Activated naive CD8-positive, alpha-beta T cell treated with anti-CD3 and anti-CD28 coated beads for 36 hours (primary cell): ENCODE measurements around the gene PTPRN2. TPM values are rescaled to one million over a fixed set of nuclear protein-coding genes. Genes with fewer than 3 reads are reported as not detected.
"Not testable (repeated sequence)": the region's sequence is repeated elsewhere in the genome, so short reads cannot be mapped to it uniquely, and the experiment has no call there.

Experiments used
- DNase-seq: peaks from one replicate; pipeline ENCODE4 v3.0.0; 2021
- H3K27ac Mint-ChIP-seq: one replicate; pipeline ENCODE4 v1.8.0; 2022; ENCODE audit warnings: mild to moderate bottlenecking, moderate library complexity, mixed read lengths
- H3K27me3 Mint-ChIP-seq: one replicate; pipeline ENCODE4 v1.8.0; 2022; ENCODE audit warnings: mild to moderate bottlenecking, mixed read lengths
- H3K36me3 Mint-ChIP-seq: one replicate; pipeline ENCODE4 v1.8.0; 2021; ENCODE audit warnings: mild to moderate bottlenecking, mixed read lengths
- H3K4me1 Mint-ChIP-seq: one replicate; pipeline ENCODE4 v1.8.0; 2021; ENCODE audit warnings: mixed read lengths
- H3K4me3 Mint-ChIP-seq: one replicate; pipeline ENCODE4 v1.8.0; 2022; ENCODE audit warnings: mild to moderate bottlenecking, moderate library complexity, mixed read lengths
- H3K9me3 Mint-ChIP-seq: one replicate; pipeline ENCODE4 v1.8.0; 2022; ENCODE audit warnings: mixed read lengths
- total RNA-seq, 2 experiments: library from RNA; stranded (reverse); gene quantifications; one replicate each; pipeline ENCODE4 v1.2.3, GENCODE V29; 2021

Gene PTPRN2
- total RNA-seq, 2 experiments from 2014 or later = 0.72 to 0.74 TPM

DNA sequence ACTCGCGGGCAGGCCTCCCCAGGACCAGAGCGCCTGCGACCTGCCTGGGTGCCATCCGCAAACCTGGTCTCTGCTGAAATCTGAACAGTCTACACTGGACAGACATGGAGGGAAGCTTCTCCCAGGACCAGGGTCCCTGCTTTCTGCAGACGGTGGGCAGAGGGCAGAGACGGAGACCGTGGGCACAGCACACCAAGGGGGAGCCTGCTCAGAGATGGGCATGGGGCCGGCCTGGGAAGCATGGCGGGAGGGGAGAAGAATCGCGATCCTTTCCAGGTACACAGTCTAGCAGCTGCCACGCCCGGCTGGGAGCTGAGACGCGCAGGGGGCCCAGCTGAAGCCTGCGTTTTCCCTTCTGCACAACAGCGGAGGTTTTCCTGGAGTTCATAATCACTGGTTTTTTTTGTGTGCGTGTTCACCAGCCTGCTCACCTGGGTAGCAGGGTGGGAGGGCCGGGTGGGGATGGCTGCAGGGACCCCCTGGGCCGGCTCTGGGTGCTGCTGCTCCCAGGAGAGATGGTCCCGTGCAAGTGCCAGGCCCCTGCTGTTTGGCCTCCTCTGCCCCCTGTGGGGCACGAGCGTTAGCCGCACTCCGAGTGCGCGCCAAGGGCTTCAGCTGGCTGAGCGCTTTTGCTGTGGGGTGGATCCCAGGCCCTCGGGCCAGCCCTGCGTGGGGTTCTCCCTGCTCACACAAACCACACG, 802.0 kb downstream of the PTPRN2 start:
- Mint-ChIP-seq H3K36me3 (no peaks in the 10 kb centered on the region), H3K4me3 (no peak overlapping the region), H3K27me3 (no peaks in the 10 kb centered on the region), H3K9me3 (no peaks in the 10 kb centered on the region), H3K4me1 (no peaks in the 10 kb centered on the region), H3K27ac (no peak overlapping the region)
- DNase-seq = no peak

DNA sequence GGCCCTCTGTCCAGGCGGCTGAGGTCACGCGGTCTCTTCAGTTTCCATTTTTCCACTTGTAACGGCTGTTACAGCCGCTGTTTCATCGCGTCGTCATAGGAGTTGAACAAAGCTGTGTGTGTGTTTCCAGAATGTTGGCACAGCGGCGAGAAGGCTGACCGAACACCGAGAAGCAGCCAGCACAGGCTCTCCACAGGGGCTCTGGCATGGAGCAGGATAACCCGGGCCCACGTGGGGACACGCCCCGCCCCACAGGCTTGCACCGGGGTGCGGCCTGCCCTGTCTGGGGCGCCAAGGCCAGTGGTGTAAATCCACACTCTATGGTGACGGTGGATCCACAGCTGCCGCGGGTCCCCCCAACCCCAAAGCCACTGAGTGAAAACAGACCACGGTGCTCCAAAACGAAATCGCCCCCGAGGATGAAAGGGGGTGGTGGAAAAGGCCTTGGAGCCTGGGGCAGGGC, 802.6 kb downstream of the PTPRN2 start:
- Mint-ChIP-seq H3K4me1 (no peaks in the 10 kb centered on the region), H3K36me3 (no peaks in the 10 kb centered on the region), H3K9me3 (no peaks in the 10 kb centered on the region), H3K27ac (no peak overlapping the region), H3K27me3 (peaks cover under 1% of the 10 kb centered on the region), H3K4me3 (no peak overlapping the region)
- no peak for DNase-seq

DNA sequence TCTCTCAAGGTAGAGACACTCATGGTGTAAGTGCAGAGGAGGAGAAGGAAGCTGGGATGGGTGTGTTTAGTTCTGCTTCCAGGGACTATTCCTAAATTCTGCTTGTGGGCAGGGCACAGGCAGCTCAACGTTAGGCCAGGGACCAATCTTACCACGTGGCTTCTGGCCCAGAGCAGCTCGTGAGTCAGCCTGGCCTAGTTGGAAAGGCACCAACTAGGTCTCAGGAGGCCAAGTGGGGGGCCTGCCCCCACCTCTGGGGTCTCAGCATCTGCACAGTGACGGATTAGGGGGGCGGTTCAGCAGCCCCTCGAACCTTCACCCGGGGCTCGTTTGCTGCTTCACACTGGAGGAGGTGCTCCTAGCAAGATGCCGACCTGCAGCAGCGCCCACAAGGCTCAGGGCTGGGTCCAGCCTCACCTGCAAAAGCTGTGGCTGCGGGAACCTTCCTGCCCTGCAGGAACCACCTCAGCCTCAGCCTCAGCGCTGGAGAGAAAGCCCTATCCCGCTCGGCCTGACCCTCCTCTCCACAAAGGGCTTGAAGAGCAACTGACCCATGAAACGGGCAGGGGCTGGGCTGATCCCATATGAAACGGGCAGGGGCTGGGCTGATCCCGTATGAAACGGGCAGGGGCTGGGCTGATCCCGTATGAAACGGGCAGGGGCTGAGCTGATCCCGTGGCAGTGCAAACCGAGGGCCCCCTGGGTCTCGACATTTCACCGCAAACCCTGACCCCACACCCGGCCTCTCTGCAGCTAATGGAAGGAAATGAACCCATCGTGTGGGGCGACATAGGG, 803.4 kb downstream of the PTPRN2 start:
- H3K36me3 Mint-ChIP-seq = no peaks in the 10 kb centered on the region
- no peaks in the 10 kb centered on the region for H3K4me1 Mint-ChIP-seq
- H3K4me3 Mint-ChIP-seq = no peak overlapping the region
- H3K9me3 Mint-ChIP-seq = no peaks in the 10 kb centered on the region
- DNase-seq = no peak
- no peak overlapping the region for H3K27ac Mint-ChIP-seq
- H3K27me3 Mint-ChIP-seq = peaks cover 5% of the 10 kb centered on the region

DNA sequence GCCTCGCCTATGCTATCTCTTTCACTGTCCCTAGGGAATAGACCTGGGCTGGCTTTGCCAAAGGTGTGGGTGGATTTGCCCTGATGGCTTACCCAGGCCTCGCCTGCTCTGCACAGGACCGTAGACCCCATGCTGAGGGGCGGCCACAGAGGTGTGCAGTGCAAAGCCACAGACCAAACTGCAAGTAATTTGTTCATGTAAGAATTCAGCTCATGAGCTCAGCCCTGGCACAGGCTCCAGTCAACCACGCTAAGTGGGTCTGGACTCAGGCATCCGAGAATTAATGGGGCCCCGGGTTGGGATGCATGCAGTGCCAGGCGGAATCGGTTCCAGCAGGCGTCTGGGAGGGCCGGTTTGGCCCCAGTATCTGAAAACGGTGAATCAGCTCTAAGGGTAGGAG, 805.6 kb downstream of the PTPRN2 start:
- Mint-ChIP-seq H3K27ac (no peak overlapping the region), H3K27me3 (peaks cover 14% of the 10 kb centered on the region), H3K36me3 (no peaks in the 10 kb centered on the region), H3K9me3 (no peaks in the 10 kb centered on the region), H3K4me1 (no peaks in the 10 kb centered on the region), H3K4me3 (no peak overlapping the region)
- no peak for DNase-seq

DNA sequence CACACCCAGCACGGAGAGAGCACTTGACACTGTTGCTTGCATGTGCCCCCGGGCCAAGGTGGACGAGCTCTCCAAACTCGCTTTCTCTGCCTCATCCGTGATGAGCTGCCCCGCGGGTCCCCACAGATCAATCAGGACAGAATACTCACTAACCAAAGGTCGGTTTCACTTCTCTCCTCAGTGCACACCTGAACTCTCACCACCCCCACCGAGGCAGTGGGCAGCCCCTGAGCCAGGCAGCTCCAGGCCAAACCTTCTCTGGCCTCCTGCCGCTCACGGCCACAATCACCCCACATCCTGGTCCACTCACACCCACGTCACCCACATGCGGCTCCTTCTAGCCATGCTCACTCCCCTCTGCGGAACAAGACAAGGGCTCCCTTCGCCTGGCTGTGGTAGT, 806.9 kb downstream of the PTPRN2 start:
- Mint-ChIP-seq H3K4me3 (no peak overlapping the region), H3K27ac (no peak overlapping the region), H3K9me3 (no peaks in the 10 kb centered on the region), H3K27me3 (peaks cover 19% of the 10 kb centered on the region), H3K36me3 (no peaks in the 10 kb centered on the region), H3K4me1 (no peaks in the 10 kb centered on the region)
- no peak for DNase-seq

DNA sequence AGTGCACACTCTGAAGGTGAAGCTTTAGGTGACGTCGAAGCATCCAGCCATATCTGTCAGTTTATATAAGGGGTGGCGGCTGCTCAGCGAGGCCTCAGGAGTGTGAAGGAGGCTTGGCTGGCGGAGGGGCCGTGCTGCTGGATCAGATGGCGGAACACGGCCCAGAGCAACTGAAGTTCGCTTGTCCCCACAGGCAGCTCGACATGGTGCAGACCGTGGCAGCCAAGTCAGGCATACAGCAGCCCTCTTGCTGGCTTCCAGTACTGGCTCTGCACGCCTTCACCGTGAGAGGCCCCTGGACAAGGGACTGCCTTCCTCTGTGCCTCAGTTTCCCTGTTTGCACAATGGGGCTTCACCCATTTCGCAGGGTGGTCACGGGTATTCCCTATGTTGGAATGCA, 807.3 kb downstream of the PTPRN2 start:
- Mint-ChIP-seq H3K27me3 (peaks cover 19% of the 10 kb centered on the region), H3K27ac (no peak overlapping the region), H3K4me3 (no peak overlapping the region), H3K36me3 (no peaks in the 10 kb centered on the region), H3K9me3 (no peaks in the 10 kb centered on the region), H3K4me1 (no peaks in the 10 kb centered on the region)
- DNase-seq = no peak

DNA sequence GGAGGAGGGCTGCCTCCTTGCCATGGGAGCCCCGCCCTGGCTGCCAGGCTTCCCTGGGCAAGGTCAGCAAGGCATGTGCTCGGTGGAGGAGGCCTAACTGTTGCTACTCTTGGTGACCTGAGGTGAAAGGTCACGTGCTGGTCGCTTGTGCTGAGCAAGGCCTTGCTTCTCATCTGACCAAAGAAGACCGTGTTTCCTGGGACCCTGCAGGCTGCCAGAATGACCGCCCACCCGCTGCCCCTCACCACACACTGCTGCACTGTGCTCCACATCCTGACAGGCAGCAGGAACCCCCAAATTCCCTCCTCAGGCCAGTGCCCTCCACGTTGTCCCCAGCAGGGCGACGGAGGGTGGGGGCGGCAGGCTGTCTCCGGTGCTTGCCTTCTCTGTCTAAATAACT, 808.4 kb downstream of the PTPRN2 start:
- no peaks in the 10 kb centered on the region for H3K9me3 Mint-ChIP-seq
- DNase-seq = no peak
- no peak overlapping the region for H3K4me3 Mint-ChIP-seq
- no peaks in the 10 kb centered on the region for H3K36me3 Mint-ChIP-seq
- peaks cover 19% of the 10 kb centered on the region for H3K27me3 Mint-ChIP-seq
- H3K27ac Mint-ChIP-seq = no peak overlapping the region
- H3K4me1 Mint-ChIP-seq = no peaks in the 10 kb centered on the region

DNA sequence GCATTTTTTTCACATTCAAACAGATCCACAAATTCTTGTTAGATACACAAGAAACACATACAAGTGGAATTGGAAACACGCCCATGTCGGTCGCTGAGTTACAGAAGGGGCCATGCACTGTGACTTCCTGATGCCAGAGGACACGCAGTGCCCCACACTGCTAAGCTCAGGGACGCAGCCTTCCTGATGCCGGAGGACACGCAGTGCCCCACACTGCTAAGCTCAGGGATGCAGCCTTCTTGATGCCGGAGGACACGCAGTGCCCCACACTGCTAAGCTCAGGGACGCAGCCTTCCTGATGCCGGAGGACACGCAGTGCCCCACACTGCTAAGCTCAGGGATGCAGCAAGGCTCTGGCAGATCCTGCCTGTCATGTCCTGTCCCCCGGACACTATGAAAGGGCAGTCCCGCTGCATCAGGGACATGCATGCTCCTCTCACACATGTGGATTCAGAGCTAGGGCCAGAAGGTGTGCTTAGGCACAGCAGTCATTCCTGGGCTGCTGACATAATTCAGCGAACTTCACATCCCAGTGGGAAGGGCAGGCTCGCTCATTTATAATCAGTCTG, 810.3 kb downstream of the PTPRN2 start:
- H3K27me3 Mint-ChIP-seq = peaks cover 19% of the 10 kb centered on the region
- not testable (repeated sequence) for H3K4me1 Mint-ChIP-seq

DNA sequence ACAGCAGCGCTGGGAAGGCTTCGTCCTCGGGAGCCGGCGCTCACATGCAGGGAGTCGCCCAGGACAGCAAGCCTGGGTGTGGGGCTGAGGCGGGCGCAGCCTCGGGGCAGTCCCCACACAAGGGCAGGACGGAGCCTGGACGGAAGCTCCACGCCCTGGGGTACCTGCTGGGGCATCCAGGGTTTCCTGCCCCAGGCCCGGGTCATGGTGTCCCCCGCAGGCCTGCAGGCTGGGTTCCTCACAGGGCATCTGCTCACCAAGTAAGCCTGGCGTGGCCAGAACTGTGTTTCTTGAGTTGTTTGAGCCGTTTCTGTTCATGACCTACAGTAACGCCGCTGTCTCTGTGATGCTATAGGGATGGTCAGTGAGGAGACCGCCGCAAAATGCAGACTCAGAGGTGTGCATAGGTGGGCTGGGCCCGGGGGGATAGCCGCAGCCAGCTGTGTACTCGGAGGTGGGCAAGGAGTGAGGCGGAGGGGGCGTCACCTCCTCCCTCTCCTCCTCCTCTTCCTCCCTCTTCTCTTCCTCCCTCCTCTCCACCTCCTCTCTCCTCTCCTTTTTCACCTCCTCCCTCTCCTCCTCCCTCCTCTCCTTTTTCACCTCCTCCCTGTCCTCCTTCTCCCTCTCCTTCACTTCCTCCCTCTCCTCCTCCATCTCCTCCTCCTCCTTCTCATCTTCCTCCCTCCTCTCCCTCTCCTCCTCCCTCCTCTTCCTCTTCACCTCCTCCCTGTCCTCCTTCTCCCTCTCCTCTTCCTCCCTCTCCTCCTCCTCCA, 811.9 kb downstream of the PTPRN2 start:
- Mint-ChIP-seq H3K9me3 (no peaks in the 10 kb centered on the region), H3K27ac (no peak overlapping the region), H3K36me3 (peaks cover 2% of the 10 kb centered on the region), H3K27me3 (peaks cover 27% of the 10 kb centered on the region), H3K4me1 (no peaks in the 10 kb centered on the region), H3K4me3 (no peak overlapping the region)
- DNase-seq = no peak

More for the DNA sequence above, 810.3 kb downstream of the PTPRN2 start:
- H3K4me3 Mint-ChIP-seq, DNase-seq, H3K36me3 Mint-ChIP-seq, H3K27ac Mint-ChIP-seq, H3K9me3 Mint-ChIP-seq: not testable (repeated sequence)

DNA sequence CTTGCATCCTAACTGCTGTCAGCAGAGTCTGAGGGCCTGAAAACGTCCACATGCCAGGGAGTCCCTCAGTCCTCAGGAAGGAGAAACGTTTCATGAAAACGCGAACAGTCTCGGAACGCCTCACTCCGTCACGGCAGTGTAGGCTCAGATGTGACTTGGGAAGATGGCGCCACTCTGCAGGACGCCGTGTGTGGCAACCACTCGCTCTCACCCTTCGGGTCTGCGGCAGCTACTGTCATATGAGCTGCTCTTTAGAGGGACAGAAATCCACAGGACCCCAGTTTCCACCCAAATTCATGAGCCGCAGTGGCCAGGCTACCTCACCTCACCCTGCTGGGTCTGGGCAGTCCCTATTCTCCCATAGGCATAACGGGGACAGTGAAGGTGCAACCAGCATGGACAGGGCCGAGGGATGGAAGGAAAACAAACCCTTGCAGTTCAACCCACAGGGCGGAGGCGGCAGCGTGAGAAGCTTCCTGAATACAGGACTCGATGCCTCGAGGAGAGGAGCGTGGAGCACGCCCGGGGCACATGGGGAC, 812.5 kb downstream of the PTPRN2 start:
- H3K9me3 Mint-ChIP-seq = no peaks in the 10 kb centered on the region
- H3K4me3 Mint-ChIP-seq = no peak overlapping the region
- no peak for DNase-seq
- H3K4me1 Mint-ChIP-seq = no peaks in the 10 kb centered on the region
- H3K27ac Mint-ChIP-seq = no peak overlapping the region
- peaks cover 27% of the 10 kb centered on the region for H3K27me3 Mint-ChIP-seq
- peaks cover 2% of the 10 kb centered on the region for H3K36me3 Mint-ChIP-seq

DNA sequence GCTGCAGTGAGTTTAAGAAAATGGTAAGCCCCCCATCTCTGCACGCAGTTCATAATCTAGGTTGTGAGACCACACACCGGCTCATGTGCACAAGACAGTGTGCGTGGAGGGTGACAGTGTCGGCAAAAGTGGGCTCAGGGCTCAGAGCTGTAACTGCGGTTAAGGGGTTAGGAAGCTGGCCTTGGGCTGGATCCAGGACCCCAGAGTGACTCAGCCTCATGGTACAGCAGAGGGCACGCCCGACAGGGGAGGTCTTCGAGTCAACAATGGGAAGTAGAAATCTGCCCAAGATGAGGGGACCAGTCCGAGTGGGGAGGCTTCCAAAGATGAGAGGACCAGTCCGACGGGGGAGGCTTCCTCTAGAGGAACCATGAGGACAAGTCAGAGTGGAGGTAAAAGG, 813.1 kb downstream of the PTPRN2 start:
- H3K4me3 Mint-ChIP-seq = no peak overlapping the region
- no peaks in the 10 kb centered on the region for H3K9me3 Mint-ChIP-seq
- no peaks in the 10 kb centered on the region for H3K4me1 Mint-ChIP-seq
- no peak for DNase-seq
- H3K36me3 Mint-ChIP-seq = peaks cover 2% of the 10 kb centered on the region
- peaks cover 22% of the 10 kb centered on the region for H3K27me3 Mint-ChIP-seq
- no peak overlapping the region for H3K27ac Mint-ChIP-seq

DNA sequence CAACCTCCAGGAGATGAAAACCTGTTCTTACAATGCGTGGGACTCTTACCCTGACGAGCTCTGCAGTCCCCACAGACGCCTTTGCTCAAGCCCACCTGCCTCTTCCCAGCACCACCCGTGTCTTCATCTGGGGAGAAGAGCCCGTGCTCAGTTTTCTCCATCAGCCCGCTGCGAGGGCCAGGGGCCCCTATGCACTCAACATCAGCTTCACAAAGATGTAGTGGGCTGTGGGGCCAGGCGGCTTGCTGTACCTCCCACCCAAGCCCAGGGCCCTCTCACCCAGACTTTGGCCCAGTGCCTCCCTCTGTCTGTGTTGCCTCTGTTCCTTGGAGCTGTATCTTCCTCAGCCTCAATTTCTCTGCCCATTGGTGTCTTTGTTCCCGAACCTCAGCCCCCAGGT, 814.3 kb downstream of the PTPRN2 start:
- Mint-ChIP-seq H3K4me3 (no peak overlapping the region), H3K36me3 (peaks cover 2% of the 10 kb centered on the region), H3K9me3 (no peaks in the 10 kb centered on the region), H3K27ac (no peak overlapping the region), H3K27me3 (peaks cover 22% of the 10 kb centered on the region), H3K4me1 (no peaks in the 10 kb centered on the region)
- DNase-seq = no peak

DNA sequence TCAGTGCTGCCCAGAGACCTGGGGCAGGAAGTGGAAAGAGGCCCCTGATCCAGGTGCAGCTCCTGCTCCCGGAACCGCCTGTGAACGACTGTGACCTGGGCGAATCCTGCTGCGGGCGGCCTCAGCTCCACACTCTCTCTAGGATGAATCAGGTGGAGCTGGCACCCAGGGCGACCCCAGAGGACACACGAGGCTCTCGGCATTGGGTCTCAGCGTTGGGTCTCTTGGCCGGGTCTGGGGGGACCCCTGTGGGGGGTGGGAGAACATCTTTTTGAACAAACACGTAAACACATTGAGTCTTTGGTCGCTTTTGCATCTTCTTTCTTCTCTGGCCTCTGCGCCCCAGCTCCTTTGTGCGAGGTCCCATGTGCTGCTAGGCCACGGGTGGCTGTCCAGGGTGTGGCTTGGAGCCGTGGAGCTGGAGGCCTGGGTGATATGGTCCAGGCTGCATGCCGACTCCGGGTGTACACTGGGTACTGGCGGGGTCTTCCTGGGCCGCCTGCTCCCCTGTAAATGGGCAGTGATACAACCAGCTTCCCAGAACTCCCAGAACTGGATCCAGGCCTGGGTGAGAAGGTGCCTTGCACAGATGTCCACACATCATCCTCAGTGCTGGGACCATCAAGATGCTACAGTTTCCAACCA, 815.0 kb downstream of the PTPRN2 start:
- Mint-ChIP-seq H3K4me3 (no peak overlapping the region), H3K9me3 (no peaks in the 10 kb centered on the region), H3K27ac (no peak overlapping the region), H3K4me1 (no peaks in the 10 kb centered on the region), H3K36me3 (peaks cover 2% of the 10 kb centered on the region), H3K27me3 (peaks cover 17% of the 10 kb centered on the region)
- no peak for DNase-seq

DNA sequence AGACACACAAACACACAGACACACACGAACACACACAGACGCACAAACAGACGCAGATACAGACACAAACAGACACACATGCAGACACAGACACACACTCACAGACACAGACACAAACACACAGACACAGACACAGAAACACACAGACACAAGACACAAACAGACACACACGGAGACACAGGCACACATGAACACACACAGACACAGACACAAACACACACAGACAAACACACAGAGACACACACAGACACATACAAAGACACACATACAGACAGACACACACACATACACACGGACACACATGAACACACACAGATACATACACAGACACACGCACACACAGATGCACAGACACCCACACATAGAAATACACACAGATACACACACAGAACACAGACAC, 815.9 kb downstream of the PTPRN2 start:
- Mint-ChIP-seq H3K27me3 (peaks cover 9% of the 10 kb centered on the region), H3K4me3 (no peak overlapping the region), H3K36me3 (peaks cover 2% of the 10 kb centered on the region), H3K27ac (no peak overlapping the region), H3K9me3 (no peaks in the 10 kb centered on the region), H3K4me1 (no peaks in the 10 kb centered on the region)
- no peak for DNase-seq
